Nucleus accumbens (tissue), 56 donors: ENCODE data around the gene NAPSA.
A peak's percentile ranks its signal among the peaks of the same experiment; 100 is the strongest.

Experiments used
- DNase-seq, 56 donors: peaks; one replicate each; lab custom pipeline; 2025; lab: John Stamatoyannopoulos, UW

Gene NAPSA

DNA sequence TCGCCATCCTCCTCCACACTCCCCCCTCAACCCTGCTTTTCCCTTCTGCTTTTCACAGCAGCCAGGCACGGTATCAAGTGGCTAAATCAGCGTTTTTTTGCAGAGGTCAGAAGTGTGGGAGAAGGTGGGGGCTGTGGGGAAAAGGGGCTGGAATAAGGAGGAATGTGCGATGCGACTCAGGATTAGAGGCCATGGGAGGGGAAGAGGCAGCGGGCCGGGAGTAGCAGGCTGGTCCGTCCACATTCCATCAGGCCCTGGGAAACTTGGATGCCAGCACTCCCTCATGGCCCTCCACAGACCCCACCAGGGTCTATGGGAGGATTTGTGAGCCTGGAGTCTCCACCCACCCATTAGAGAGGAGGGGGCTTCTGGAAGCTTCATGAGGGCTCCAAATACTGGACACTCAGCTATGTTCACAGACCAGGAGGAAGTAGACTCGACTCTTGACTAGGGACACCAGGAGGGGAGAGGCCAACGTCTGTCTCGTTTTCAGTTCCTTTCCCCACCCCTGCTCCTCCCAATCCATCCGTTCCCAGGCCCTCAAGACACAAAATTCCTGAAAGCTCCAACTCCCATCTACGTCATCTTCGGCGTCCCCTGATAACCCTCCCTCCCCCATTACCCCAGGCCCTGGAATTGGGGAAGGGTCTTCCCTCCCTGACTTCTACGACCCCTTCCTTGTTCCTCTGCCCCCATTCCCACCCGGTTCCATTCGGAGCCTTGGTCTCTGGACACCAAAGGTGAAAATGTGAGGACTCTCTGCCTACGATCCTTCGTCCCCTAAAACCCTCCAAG, 33.0 kb downstream of the NAPSA start:
- DNase-seq = peak in 3 of 56 donors; percentile 8 to 20 (median 11)

- no peak for DNase-seq
Measured at GRCh38 chr19:50331994-50332243, 33.5 kb downstream of the NAPSA start.

- DNase-seq = peak in 1 of 56 donors; percentile 53
Measured at GRCh38 chr19:50331221-50331993, 34.0 kb downstream of the NAPSA start.

DNA sequence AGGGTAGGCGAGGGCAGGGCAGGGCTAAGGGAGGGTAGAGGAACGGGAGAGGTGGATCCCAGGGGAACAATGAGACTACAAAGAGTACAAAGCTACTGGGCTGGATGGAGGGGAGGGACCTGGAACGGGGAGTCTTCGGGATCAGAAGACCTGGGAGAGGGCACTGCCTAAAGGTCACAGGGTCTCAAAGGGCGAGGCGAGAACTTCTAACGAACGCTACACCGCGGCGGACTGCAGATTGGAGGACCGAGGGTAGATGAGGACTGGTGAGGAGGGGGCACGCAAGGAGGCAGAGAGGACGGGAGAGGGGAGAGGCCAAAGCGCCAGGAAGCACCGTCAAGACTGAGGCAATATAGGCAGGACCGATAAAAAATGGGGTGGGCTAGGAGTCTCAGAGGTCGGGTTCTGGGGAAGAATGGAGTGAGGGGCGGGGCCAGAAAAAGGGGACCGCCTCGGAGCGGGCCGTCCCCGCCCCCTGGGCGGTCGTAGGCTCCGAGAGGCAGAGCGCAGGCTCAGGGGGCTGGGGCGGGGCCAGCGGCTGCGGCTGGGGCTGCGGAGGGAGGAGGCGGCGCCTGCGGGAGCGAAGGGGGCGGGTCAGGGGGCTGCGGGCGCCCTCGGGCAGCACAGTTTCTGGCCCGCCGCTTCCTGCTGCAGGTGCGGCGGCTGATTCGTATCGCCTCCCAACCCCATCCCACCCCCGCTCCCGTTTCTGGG, 34.9 kb downstream of the NAPSA start:
- peak in 55 of 56 donors; percentile 28 to 93 (median 81) for DNase-seq

DNA sequence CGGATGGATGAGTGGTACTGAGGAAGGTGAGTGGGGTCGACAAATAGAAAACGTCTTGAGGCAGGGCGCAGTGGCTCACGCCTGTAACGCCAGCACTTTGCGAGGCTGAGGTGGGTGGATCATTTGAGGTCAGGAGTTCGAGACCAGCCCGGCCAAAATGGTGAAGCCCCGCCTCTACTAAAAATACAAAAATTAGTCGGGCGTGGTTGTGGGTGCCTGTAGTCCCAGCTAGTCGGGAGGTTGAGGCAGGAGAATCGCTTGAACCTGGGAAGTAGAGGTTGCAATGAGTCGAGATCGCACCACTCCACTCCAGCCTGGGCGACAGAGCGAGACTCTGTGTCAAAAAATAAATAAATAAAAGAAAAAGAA, 35.5 kb downstream of the NAPSA start:
- peak in 1 of 56 donors; percentile 51 for DNase-seq

DNA sequence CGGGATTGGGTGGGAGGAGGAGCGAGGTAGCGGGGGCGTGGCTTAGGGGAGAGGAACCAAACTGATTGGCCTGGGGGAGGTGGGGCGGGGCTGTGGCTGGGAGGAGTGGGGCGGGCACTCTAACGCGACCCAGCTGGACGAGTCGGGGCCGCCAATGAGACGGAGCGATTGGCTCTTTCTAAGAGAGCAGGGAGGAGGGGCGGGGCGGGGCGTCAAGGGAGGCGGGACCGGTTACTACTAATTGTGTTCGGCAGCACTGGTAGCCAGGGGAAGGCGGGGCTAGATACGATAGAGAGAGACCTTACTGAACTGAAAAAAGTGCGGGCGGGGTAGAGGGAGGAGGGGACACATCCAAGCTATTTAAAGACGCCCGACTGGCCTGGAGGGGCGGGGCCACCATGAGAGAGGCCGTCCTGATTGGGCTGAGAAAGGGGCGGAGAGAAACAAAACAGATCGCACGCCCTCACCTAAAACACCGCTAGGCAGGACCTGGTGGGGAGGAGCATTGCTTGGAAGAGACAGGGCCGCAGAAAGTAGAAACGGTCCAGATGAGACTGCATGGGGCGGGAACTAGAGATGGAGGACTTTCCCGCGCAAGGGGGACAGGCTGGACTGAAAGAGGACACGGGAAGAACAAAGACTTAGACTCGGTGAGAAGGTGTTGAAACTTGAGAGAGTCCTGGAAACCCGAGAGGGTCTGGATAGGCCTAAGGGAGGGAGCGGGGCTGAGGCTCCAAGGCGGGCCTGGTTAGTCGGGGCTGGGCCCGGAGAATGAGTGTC, 36.1 kb downstream of the NAPSA start, which contains the start of gene KCNC3:
Gene KCNC3 (minus strand): TSS at position 232 of the 780 bp plus-strand sequence. CDS start 295 bp downstream, outside the sequence.
- peak; percentile 77 to 100 (median 99) for DNase-seq

DNA sequence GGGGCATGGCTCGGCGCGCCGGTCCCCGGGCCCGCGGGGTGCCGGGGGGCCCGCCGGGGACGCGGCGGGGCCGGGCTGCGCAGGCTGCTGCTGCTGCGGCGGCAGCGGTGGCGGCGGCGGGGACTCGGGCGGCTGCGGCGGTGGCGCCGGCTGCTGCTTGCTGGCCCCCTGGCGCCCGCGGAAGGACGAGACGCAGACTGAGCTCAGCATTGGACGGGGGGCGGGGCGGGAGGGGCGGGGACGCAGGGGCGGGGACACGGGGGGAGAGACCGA, 36.6 kb downstream of the NAPSA start:
- no peak for DNase-seq

DNA sequence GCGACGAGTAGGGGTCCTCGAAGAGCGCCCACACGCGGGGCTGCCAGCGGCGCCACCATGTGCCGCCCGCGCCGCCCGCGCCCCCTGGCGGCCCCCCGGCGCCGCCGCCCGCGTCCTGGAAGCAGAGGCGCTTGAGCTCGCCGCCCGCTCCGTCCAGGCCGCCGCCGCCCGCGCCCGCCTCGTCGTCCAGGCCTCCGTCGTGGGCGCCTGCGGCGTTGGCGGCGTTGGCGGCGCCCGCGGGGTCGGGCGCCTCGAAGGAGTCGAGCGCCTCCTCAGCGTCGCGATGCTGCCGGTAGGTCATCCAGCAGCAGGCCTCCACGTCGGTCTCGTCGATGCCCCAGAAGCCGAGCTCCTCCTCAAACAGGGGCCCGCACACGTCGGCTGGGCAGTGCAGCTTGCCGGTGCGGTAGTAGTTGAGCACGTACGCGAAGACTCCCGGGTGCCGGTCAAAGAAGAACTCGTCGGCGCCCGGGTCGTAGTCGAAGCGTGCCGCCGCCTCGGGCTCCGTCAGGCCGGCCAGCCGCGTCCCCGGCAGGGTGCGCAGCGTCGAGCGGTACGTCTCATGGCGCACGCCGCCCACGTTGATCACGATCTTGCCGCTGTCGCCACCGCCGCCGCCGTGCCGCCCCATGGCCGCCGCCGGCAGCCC, 37.1 kb downstream of the NAPSA start:
- peak in 5 of 56 donors; percentile 46 to 66 (median 57) for DNase-seq

- no peak for DNase-seq
Measured at GRCh38 chr19:50327461-50328223, 37.8 kb downstream of the NAPSA start.

- no peak for DNase-seq
Measured at GRCh38 chr19:50327013-50327412, 38.4 kb downstream of the NAPSA start.

GRCh38 chr19:50326101-50326664, 39.3 kb downstream of the NAPSA start:
- DNase-seq = no peak

DNA sequence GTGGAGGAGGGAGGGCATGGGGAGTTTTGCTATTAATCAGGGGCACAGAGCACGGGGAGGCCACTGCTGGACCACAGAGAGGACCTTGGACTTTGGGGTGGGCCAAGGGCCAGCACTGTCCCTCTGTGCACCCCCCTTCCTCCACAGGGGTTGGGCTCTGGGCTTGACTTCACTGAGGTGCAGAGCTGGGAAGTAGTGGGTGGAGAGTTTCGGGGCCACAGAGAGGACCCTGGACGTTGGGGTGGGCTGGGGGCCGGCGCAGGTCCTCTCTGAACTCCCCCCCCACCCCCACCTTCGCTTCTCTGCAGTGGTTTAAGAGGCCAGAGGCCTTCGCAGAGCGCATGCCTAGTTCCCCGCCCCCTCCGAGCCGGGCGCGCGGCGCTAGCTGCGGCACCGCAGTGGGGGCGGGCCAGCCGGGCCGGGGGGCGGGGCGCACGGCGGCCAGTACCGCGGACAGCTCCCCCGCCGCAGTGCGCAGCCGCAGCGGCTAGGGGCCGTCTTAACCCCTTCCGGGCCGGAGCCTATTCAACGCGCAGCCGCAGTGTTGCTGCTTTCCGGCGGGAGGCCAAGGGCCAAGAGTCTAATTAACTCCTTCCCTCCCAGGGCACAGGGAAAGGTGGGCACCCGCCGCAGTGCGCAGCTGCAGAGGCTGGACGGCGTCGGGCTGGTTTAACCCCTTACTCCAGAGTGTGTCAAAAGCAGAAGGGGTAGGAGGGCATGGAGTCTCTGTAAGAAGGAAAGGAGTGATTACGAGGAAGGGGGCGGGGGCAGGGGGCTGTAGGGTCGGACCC, 39.9 kb downstream of the NAPSA start:
- peak in 50 of 56 donors; percentile 15 to 82 (median 52) for DNase-seq

- DNase-seq = no peak
Measured at GRCh38 chr19:50324331-50324730, 41.1 kb downstream of the NAPSA start.

GRCh38 chr19:50323782-50324133, 41.7 kb downstream of the NAPSA start:
- no peak for DNase-seq

DNA sequence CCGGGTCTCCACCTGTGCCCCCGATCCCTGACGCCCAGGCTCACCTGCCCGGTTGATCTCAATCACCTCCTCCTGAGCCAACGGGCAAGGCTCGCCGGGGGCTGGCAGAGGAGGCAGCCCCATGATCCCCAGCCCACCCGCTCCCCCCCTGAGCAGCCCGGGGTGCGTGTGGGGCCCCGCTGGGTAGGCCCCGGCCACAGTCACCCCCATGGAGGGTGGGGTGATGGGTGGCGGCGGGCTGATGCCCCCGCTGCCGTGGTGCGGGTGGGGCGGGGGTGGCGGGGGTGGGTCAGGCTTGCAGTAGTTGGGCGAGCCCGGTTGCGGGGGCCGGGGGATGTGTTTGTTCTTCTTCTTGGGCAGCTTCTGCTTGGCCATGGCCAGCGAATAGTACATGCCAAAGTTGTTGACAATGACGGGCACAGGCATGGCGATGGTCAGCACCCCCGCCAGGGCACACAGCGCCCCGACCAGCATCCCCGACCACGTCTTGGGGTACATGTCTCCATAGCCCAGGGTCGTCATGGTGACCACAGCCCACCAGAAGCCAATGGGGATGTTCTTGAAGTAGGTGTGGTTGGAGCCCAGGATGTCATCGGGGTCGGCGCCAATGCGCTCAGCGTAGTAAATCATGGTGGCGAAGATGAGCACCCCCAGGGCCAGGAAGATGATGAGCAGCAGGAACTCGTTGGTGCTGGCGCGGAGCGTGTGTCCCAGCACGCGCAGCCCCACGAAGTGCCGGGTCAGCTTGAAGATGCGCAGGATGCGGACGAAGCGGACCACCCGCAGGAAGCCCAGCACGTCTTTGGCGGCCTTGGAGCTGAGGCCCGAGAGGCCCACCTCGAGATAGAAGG, 42.3 kb downstream of the NAPSA start:
- DNase-seq = no peak

DNA sequence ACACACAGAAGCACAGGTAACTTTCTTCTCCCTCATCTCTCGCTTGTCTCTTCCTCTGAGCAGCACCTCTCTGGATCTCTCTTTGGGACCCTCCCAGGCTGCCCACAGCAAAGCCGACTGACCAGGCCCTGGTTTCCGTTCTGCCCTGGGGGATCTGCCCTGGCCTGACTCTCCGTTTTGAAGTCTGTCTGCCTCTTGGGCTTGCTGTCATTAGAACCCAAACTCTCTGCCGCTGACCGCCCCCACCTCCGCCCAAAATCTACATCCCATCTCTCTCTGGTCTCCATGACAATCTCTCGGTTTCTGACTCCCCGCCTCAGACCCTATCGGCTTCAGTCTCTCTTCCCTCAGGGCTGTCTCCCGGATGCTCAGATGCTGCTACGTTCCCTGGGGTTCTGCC, 43.2 kb downstream of the NAPSA start:
- no peak for DNase-seq

GRCh38 chr19:50321831-50322230, 43.6 kb downstream of the NAPSA start:
- DNase-seq = no peak
